ENCODE measurements around the gene TRHDE. TPM values are rescaled to one million over a fixed set of nuclear protein-coding genes. Genes with fewer than 3 reads are reported as not detected.

Gene TRHDE
- total RNA-seq, 1 experiment from 2014 or later, result 24.5 TPM

GRCh38 chr12:72241552-72241951 lies 30.6 kb upstream of the TRHDE start:
- intact Hi-C loops (cut with micrococcal nuclease; ENCODE audit: unreplicated experiment), result no loop called here
- no TSS peak for BruUV-seq (replicated peaks)
- Histone ChIP-seq H3K36me3 (ENCODE audit: insufficient read depth, low read length, poor library complexity, severe bottlenecking) (no peaks in the 10 kb centered on the region), H3K4me3 (ENCODE audit: low read depth, low read length, poor library complexity, severe bottlenecking) (no peak overlapping the region), H3K27me3 (replicated peaks; ENCODE audit: insufficient read depth, low read depth, low read length, poor library complexity) (no peaks in the 10 kb centered on the region), H3K9me3 (ENCODE audit: low read depth, low read length, poor library complexity, severe bottlenecking) (no peaks in the 10 kb centered on the region), H3K27ac (ENCODE audit: low read depth, low read length, poor library complexity, severe bottlenecking) (no peak overlapping the region), H3K4me1 (ENCODE audit: insufficient read depth, low read length, poor library complexity, severe bottlenecking) (no peaks in the 10 kb centered on the region)
- DNase-seq (ENCODE audit: low spot score), result no peak
- TF ChIP-seq EZH2 (IDR thresholded peaks at IDR 0.05; ENCODE audit: borderline replicate concordance, low read depth, low read length, poor library complexity, severe bottlenecking) (no peak), CTCF (conservative IDR thresholded peaks at IDR 0.05; ENCODE audit: low read depth, low read length) (no peak)
- ChIA-PET CTCF (no interaction called here), POLR2A (ENCODE audit: low non-redundant PET) (no interaction called here)

- intact Hi-C loops (cut with micrococcal nuclease; ENCODE audit: unreplicated experiment), result no loop called here
- POLR2A ChIA-PET (ENCODE audit: low non-redundant PET), result no interaction called here
- TF ChIP-seq EZH2 (IDR thresholded peaks at IDR 0.05; ENCODE audit: borderline replicate concordance, low read depth, low read length, poor library complexity, severe bottlenecking) (no peak), CTCF (conservative IDR thresholded peaks at IDR 0.05; ENCODE audit: low read depth, low read length) (no peak)
Measured at GRCh38 chr12:72242946-72243345, 29.2 kb upstream of the TRHDE start.

GRCh38 chr12:72246370-72246769 lies 25.8 kb upstream of the TRHDE start:
- no peak overlapping the region for H3K4me3 ChIP-seq (ENCODE audit: low read depth, low read length, poor library complexity, severe bottlenecking)
- TF ChIP-seq EZH2 (IDR thresholded peaks at IDR 0.05; ENCODE audit: borderline replicate concordance, low read depth, low read length, poor library complexity, severe bottlenecking) (no peak), CTCF (conservative IDR thresholded peaks at IDR 0.05; ENCODE audit: low read depth, low read length) (no peak)
- H3K9me3 ChIP-seq (ENCODE audit: low read depth, low read length, poor library complexity, severe bottlenecking), result no peaks in the 10 kb centered on the region
- H3K4me1 ChIP-seq (ENCODE audit: insufficient read depth, low read length, poor library complexity, severe bottlenecking), result no peaks in the 10 kb centered on the region
- CTCF ChIA-PET, result no interaction called here
- no peaks in the 10 kb centered on the region for H3K27me3 ChIP-seq (replicated peaks; ENCODE audit: insufficient read depth, low read depth, low read length, poor library complexity)
- no TSS peak for BruUV-seq (replicated peaks)
- H3K36me3 ChIP-seq (ENCODE audit: insufficient read depth, low read length, poor library complexity, severe bottlenecking), result no peaks in the 10 kb centered on the region
- no peak for DNase-seq (ENCODE audit: low spot score)
- intact Hi-C loops (cut with micrococcal nuclease; ENCODE audit: unreplicated experiment), result no loop called here
- POLR2A ChIA-PET (ENCODE audit: low non-redundant PET), result no interaction called here
- no peak overlapping the region for H3K27ac ChIP-seq (ENCODE audit: low read depth, low read length, poor library complexity, severe bottlenecking)

More at GRCh38 chr12:72242946-72243345, 29.2 kb upstream of the TRHDE start:
- no peaks in the 10 kb centered on the region for H3K9me3 ChIP-seq (ENCODE audit: low read depth, low read length, poor library complexity, severe bottlenecking)
- no peak overlapping the region for H3K27ac ChIP-seq (ENCODE audit: low read depth, low read length, poor library complexity, severe bottlenecking)
- no peaks in the 10 kb centered on the region for H3K4me1 ChIP-seq (ENCODE audit: insufficient read depth, low read length, poor library complexity, severe bottlenecking)
- CTCF ChIA-PET, result no interaction called here
- H3K4me3 ChIP-seq (ENCODE audit: low read depth, low read length, poor library complexity, severe bottlenecking), result no peak overlapping the region
- H3K27me3 ChIP-seq (replicated peaks; ENCODE audit: insufficient read depth, low read depth, low read length, poor library complexity), result no peaks in the 10 kb centered on the region
- DNase-seq (ENCODE audit: low spot score), result no peak
- H3K36me3 ChIP-seq (ENCODE audit: insufficient read depth, low read length, poor library complexity, severe bottlenecking), result no peaks in the 10 kb centered on the region
- BruUV-seq (replicated peaks), result no TSS peak
